GM12878 (cell line): ENCODE data around the gene SYCN. TPM values are rescaled to one million over a fixed set of nuclear protein-coding genes. Genes with fewer than 3 reads are reported as not detected.

ENCODE experiments used
- ATAC-seq: fragments of 200-7000 bp; cut with Tn5 transposase; 3 replicates; pipeline ENCODE4 v1.9.1; 2020; ENCODE audit warnings: mild to moderate bottlenecking, moderate library complexity
- BruUV-seq: library from RNA; stranded (reverse); fragments of 400-500 nt; replicated peaks from 2 replicates; lab custom pipeline; 2021; lab: Mats Ljungman, UMichigan
- CTCF ChIA-PET: fragments of 300-600 bp; sonication (Branson Sonifier 250); formaldehyde crosslinking; extraction: SDS; loops from one replicate; lab custom pipeline; 2021; ENCODE audit warnings: inconsistent platforms; lab: Yijun Ruan, JAX
- POLR2A ChIA-PET: fragments of 350-600 bp; formaldehyde crosslinking; extraction: SDS; loops from one replicate; lab custom pipeline; 2021; ENCODE audit warnings: inconsistent platforms; lab: Charles Lee
- RAD21 ChIA-PET: fragments of 300-600 bp; sonication (Branson Sonifier 250); formaldehyde crosslinking; loops from one replicate; lab custom pipeline; 2023; ENCODE audit warnings: antibody characterized with exemption; ENCODE audit not compliant: unreplicated experiment; lab: Charles Lee
- SMC1A ChIA-PET: fragments of 300-600 bp; sonication (Branson Sonifier 250); formaldehyde crosslinking; loops from one replicate; lab custom pipeline; 2023; ENCODE audit not compliant: unreplicated experiment, uncharacterized antibody; lab: Charles Lee
- DNase-seq: peaks from one replicate; pipeline ENCODE4 v3.0.0-alpha.2; 2011; ENCODE audit warnings: low read depth, low spot score
- FAIRE-seq: peaks from 3 replicates; lab custom pipeline; 2011; peaks lifted over from hg19 to GRCh38; lab: Jason Lieb, UNC
- H2AFZ ChIP-seq: 2 replicates; pipeline ENCODE4 v1.6.0; 2011; ENCODE audit warnings: low read depth, low read length, control low read depth; ENCODE audit not compliant: control insufficient read depth
- H3K27ac ChIP-seq: 2 replicates; pipeline ENCODE4 v1.5.1; 2011; ENCODE audit warnings: control low read depth; ENCODE audit not compliant: control insufficient read depth, insufficient read depth
- H3K27me3 ChIP-seq, 2 experiments: replicated peaks in 1 of 2; 2 replicates each; pipeline versions ENCODE4 v1.6.0 to v1.6.1; 2011; ENCODE audit warnings: low read length in 1 of 2; ENCODE audit not compliant: control insufficient read depth in 2 of 2, insufficient read depth in 2 of 2
- H3K36me3 ChIP-seq, 2 experiments: 2 replicates each; pipeline ENCODE4 v1.5.1; 2011; ENCODE audit warnings: low read length in 1 of 2; ENCODE audit not compliant: control insufficient read depth in 2 of 2, insufficient read depth in 2 of 2
- H3K4me1 ChIP-seq: 2 replicates; pipeline ENCODE4 v1.6.1; 2011; ENCODE audit warnings: mild to moderate bottlenecking, low read length, moderate library complexity, mixed read lengths; ENCODE audit not compliant: control insufficient read depth, insufficient read depth
- H3K4me2 ChIP-seq: 2 replicates; pipeline ENCODE4 v1.6.0; 2011; ENCODE audit warnings: control low read depth; ENCODE audit not compliant: control insufficient read depth, insufficient read depth
- H3K4me3 ChIP-seq: fragments of 200-600 bp; sonication (generic); 2 replicates; pipeline ENCODE4 v1.5.1; 2016
- H3K79me2 ChIP-seq: 2 replicates; pipeline ENCODE4 v1.6.0; 2011; ENCODE audit warnings: low read length; ENCODE audit not compliant: control insufficient read depth, insufficient read depth
- H3K9ac ChIP-seq: 2 replicates; pipeline ENCODE4 v1.8.0; 2011; ENCODE audit warnings: low read length, control low read depth, mixed read lengths; ENCODE audit not compliant: control insufficient read depth, insufficient read depth
- H3K9me3 ChIP-seq: replicated peaks from 3 replicates; pipeline ENCODE4 v1.5.1; 2011; ENCODE audit warnings: mild to moderate bottlenecking, low read length; ENCODE audit not compliant: control insufficient read depth, insufficient read depth
- H4K20me1 ChIP-seq: 2 replicates; pipeline ENCODE4 v1.6.0; 2011; ENCODE audit not compliant: control insufficient read depth, insufficient read depth
- BRCA1 ChIP-seq: IDR thresholded peaks from 2 replicates; pipeline ENCODE4 v1.6.1; 2011; ENCODE audit warnings: low read depth, low read length, improper control_type of control experiment
- E2F8 ChIP-seq: fragments of 450-650 bp; IDR thresholded peaks from 2 replicates; pipeline ENCODE4 v1.6.1; 2018; ENCODE audit warnings: mild to moderate bottlenecking, low read depth, moderate library complexity; ENCODE audit not compliant: partially characterized antibody
- EED ChIP-seq: sonication (generic); IDR thresholded peaks from 2 replicates; pipeline ENCODE4 v1.6.1; 2016; ENCODE audit warnings: antibody characterized with exemption, low read depth
- ESRRA ChIP-seq: IDR thresholded peaks from 2 replicates; pipeline ENCODE4 v1.6.1; 2012; ENCODE audit warnings: mild to moderate bottlenecking, low read length, improper control_type of control experiment
- POLR2A ChIP-seq: IDR thresholded peaks from 2 replicates; pipeline ENCODE4 v1.6.1; 2011; ENCODE audit warnings: low read depth, mild to moderate bottlenecking, low read length
- RCOR1 ChIP-seq: conservative IDR thresholded peaks from 2 replicates; pipeline ENCODE4 v1.6.1; 2012; ENCODE audit warnings: low read depth, low read length, improper control_type of control experiment
- SMC3 ChIP-seq: IDR thresholded peaks from 2 replicates; pipeline ENCODE4 v1.6.1; 2011; ENCODE audit warnings: low read length, improper control_type of control experiment, borderline replicate concordance
- WRNIP1 ChIP-seq: IDR thresholded peaks from 2 replicates; pipeline ENCODE4 v1.6.1; 2011; ENCODE audit warnings: low read depth, low read length, improper control_type of control experiment, borderline replicate concordance
- WGBS: methylation state at CpG from one replicate; pipeline ENCODE4 v1.1.6; 2016; ENCODE audit warnings: low lambda C conversion rate; ENCODE audit not compliant: insufficient replicate concordance, insufficient coverage; ENCODE audit errors: missing lambda C conversion rate; 5-methylcytosine and 5-hydroxymethylcytosine counted together
- in situ Hi-C: fragments of 300-500 bp; cut with MboI; formaldehyde crosslinking; loops from 9 replicates; pipeline ENCODE4 v1.14.3; 2018; ENCODE audit warnings: mixed read lengths
- intact Hi-C: fragments of 100-400 bp; cut with micrococcal nuclease; formaldehyde crosslinking; loops from one replicate; pipeline ENCODE4 v1.14.2; 2022; ENCODE audit not compliant: unreplicated experiment
- polyA plus RNA-seq, 11 experiments: library from polyadenylated mRNA; depleted of rRNA in 4 of 11; unstranded in 6 of 11; stranded (reverse) in 5 of 11; fragments of >200 nt; fragmentation: Nextera tagmentation in 4 of 11; fragmentation: Illumina TruSeq in 1 of 11; extraction: Ambion mirVana in 4 of 11; extraction: Trizol in 1 of 11; gene quantifications; 1 replicate in 1 of 11; 2 replicates in 10 of 11; pipeline versions ENCODE4 v1.2.1 to v1.2.3, GENCODE V29; 2011 to 2016; ENCODE audit warnings: inconsistent platforms in 2 of 11, missing spikeins in 2 of 11, low read depth in 1 of 11
- total RNA-seq, 4 experiments: library from RNA; depleted of rRNA in 3 of 4; stranded (reverse); fragments of >200 nt in 3 of 4; fragmentation: Illumina TruSeq in 1 of 4; extraction: Trizol in 1 of 4; gene quantifications; 2 replicates each; pipeline versions ENCODE4 v1.2.1 to v1.2.3, GENCODE V29; 2013 to 2021
- TF ChIP-seq, protein P1 (sequence below): IDR thresholded peaks from 2 replicates; pipeline ENCODE4 v1.6.1; 2011; ENCODE audit warnings: borderline replicate concordance, low read depth, mild to moderate bottlenecking, moderate library complexity, mixed read lengths, low read length; ENCODE audit not compliant: insufficient read depth; ENCODE audit errors: extremely low read length
- TF ChIP-seq, protein P2 (sequence below): IDR thresholded peaks from 2 replicates; pipeline ENCODE4 v1.6.1; 2011; ENCODE audit warnings: borderline replicate concordance, low read depth, mild to moderate bottlenecking, moderate library complexity, low read length; ENCODE audit not compliant: insufficient read depth, poor library complexity, severe bottlenecking
- TF ChIP-seq, protein P3 (sequence below): fragments of 450-650 bp; IDR thresholded peaks from 2 replicates; pipeline ENCODE4 v1.6.1; 2017; ENCODE audit warnings: borderline replicate concordance

The SYCN gene
- total and polyA plus RNA-seq, 10 of the 15 experiments (the other 5 are each of a cell fraction or from before 2014, with no cell fraction given): 0.54 TPM; not detected in 9

DNA sequence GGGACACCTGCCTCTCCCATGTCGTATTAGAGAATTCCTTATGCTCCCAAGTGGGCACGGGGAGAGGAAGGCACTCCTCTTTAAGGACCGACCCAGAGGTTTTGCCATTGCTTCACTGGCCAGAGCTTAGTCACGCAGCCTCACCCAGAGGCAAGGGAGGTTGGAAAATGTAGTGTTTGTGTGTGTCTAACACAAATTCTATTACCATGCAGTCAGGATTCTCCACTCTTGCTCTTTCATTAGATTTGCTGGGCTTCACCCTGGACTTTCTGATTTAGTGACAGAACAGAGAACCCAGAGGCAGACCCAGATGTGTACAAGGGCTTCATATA, 21.9 kb downstream of the SYCN start (continued):
- TF ChIP-seq WRNIP1: no peak
- TF ChIP-seq POLR2A: no peak
- TF ChIP-seq E2F8: no peak
- TF ChIP-seq, protein P1, sequence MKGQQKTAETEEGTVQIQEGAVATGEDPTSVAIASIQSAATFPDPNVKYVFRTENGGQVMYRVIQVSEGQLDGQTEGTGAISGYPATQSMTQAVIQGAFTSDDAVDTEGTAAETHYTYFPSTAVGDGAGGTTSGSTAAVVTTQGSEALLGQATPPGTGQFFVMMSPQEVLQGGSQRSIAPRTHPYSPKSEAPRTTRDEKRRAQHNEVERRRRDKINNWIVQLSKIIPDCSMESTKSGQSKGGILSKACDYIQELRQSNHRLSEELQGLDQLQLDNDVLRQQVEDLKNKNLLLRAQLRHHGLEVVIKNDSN: no peak
- TF ChIP-seq ESRRA: no peak
- no peak for TF ChIP-seq RCOR1

DNA sequence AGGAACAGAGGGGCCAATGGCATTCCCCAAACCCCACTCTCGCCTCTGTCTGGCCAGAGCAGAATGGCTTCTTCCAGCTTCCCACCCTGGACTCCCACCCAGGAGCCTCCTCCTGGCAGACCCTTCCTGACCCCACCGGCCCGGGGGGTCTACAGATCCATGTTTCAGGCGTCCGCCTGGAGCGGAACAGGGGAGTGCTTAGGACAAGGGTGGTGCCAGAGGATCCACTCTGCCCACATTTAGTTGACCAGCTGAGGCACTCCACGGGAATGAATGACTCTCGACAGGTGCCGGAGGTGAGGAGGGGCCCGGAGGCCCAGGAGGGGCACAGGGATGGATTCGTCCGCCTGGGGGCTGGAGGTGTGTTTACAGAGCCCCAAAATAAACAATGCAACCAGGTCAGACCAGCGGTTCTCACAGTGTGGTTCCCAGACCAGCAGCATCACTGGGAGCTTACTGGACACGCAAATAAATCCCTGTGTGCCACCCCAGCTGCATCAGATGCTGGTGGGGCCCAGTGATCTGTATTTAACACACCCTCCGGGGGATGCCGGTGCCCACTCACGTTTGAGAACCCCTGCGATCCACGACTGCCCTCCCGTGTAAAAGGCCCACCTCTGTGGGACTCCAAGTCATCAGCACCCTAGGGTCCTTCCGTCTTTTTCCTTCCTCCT, 22.4 kb downstream of the SYCN start:
- RAD21 ChIA-PET: no interaction called here
- intact Hi-C loops: no loop called here
- ATAC-seq: no peak
- no peaks in the 10 kb centered on the region; the same call in 1 of the 2 replicates for H4K20me1 ChIP-seq
- H3K4me2 ChIP-seq: no peak overlapping the region
- H2AFZ ChIP-seq: no peak overlapping the region
- CTCF ChIA-PET: no interaction called here
- H3K27ac ChIP-seq: no peak overlapping the region
- no peak for TF ChIP-seq EED
- TF ChIP-seq, protein P2, sequence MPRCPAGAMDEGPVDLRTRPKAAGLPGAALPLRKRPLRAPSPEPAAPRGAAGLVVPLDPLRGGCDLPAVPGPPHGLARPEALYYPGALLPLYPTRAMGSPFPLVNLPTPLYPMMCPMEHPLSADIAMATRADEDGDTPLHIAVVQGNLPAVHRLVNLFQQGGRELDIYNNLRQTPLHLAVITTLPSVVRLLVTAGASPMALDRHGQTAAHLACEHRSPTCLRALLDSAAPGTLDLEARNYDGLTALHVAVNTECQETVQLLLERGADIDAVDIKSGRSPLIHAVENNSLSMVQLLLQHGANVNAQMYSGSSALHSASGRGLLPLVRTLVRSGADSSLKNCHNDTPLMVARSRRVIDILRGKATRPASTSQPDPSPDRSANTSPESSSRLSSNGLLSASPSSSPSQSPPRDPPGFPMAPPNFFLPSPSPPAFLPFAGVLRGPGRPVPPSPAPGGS: no peak
- TF ChIP-seq BRCA1: no peak
- no peak for TF ChIP-seq SMC3
- TF ChIP-seq, protein P3, sequence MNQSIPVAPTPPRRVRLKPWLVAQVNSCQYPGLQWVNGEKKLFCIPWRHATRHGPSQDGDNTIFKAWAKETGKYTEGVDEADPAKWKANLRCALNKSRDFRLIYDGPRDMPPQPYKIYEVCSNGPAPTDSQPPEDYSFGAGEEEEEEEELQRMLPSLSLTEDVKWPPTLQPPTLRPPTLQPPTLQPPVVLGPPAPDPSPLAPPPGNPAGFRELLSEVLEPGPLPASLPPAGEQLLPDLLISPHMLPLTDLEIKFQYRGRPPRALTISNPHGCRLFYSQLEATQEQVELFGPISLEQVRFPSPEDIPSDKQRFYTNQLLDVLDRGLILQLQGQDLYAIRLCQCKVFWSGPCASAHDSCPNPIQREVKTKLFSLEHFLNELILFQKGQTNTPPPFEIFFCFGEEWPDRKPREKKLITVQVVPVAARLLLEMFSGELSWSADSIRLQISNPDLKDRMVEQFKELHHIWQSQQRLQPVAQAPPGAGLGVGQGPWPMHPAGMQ: no peak
- TF ChIP-seq, all 136 proteins: peak for 0
- Histone ChIP-seq H3K36me3 (peaks cover 0 to 2% of the 10 kb centered on the region in 2 experiments; a peak in 2 of 4 replicates), H3K79me2 (no peaks in the 10 kb centered on the region), H3K9me3 (no peaks in the 10 kb centered on the region), H3K27me3 (no peaks in the 10 kb centered on the region), H3K4me1 (no peaks in the 10 kb centered on the region), H3K9ac (no peak overlapping the region), H3K4me3 (no peak overlapping the region)
- FAIRE-seq (no peak), DNase-seq (no peak)
- 81% methylated on average over 21 of the region's 21 CpGs for WGBS
- no TSS peak for BruUV-seq
- ChIA-PET SMC1A (no interaction called here), POLR2A (no interaction called here)
- in situ Hi-C loops: no loop called here
